CD4-positive, alpha-beta T cell treated with Interleukin-12 subunit alpha and Interleukin-12 subunit beta, for 1 hour (primary cell): ENCODE data around the gene RAB5IF.
A peak's percentile ranks its signal among the peaks of the same experiment; 100 is the strongest.
"Not testable (repeated sequence)": the region's sequence is repeated elsewhere in the genome, so short reads cannot be mapped to it uniquely, and the experiment has no call there.

ENCODE experiments used
- DNase-seq: peaks from one replicate; pipeline ENCODE4 v3.0.0-alpha.2; 2020

Gene RAB5IF

DNA sequence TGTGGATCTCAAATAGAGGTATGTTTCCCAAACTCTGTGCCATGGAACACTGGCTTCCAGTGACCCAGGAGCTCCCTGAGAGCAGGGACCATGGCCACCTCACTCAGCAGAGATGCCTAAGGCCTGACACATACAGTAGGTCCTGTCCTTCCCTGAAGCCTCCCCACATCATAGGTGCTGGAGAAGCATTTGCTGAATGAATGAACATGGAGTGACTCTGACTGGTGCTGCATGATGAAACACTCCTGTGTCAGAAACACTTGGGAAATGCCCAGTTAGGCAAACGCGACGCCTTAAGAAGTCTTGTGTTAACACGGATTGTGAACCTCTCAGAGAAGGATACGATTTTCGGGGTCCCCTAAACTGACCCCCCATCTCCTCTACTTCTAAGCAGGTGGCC lies 26.1 kb downstream of the RAB5IF start:
- no peak for DNase-seq

DNA sequence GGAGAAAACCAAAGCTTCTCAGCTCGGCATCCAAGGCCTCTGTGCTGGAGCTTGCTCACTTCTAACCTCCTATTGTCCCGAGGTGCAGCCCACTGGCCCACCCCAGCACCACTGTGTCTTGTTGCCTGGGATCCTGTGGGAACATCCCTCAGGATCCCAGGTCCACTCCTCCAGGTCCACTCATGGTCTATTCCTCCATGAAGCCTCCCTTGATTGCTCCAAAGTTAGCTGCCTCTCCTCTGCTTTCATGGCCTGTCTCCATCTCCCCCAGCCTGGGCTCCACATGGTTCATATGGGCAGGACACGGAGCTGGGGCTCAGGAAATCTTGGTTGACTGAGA lies 26.5 kb downstream of the RAB5IF start:
- DNase-seq = no peak

DNA sequence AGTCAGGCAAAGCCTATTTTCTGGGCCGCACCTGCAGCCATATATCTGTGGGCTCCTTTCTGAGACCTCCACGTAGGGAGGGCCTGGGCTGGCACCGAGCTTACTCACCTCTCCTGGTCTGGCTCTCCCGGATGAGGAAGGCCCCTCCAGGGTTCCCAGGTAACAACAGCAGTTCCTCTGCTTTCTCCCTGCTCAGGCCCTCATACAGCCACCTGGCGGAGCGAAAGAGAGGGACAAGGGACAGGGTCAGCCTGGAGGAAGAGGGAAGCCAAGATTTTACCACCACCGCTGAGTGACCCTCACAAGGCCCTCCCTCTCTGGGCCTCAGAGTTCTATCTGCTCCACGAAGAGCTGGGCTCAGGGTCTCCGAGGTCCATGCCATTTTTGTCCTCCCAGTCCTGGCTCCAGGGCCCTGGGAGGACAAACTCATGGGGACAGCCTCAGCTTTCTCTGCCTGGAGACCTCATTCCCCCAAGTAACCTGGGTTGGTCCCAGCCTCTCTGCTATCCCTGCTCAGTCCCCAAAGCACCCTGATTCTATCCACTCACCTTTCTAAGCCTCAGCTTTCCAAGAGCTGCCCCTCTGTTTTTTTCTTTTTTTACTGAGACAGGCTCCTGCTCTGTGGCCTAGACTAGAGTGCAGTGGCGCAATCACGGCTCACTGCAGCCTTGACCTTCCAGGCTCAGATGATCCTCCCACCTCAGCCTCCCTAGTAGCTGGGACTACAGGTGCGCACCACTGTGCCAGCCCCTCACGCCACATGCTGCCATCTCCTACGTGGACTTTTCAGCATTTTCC lies 27.1 kb downstream of the RAB5IF start:
- no peak for DNase-seq

DNA sequence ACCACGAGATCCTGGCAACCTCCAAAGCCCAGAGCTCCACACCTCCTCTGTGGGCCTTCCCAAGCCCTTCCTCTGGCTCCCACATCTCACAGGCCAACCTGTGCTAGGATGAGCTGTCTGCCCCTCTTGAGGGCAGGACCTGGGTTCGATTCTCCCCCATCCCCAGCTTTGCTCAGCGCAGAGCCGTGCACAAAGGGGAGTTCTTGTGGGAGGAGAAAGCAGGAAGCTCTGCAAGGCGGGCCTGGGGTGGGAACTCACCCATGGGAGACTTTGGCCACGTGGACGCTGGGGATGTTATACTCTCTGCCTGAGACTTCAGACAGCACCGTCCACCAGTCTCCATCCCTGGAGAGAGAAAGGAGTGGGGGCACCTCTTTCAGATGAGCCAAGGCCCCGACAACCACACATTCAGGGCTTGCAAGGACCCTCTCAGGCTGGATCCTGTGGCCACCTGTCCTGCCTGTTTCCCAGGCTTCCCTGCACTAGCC lies 27.8 kb downstream of the RAB5IF start:
- no peak for DNase-seq

DNA sequence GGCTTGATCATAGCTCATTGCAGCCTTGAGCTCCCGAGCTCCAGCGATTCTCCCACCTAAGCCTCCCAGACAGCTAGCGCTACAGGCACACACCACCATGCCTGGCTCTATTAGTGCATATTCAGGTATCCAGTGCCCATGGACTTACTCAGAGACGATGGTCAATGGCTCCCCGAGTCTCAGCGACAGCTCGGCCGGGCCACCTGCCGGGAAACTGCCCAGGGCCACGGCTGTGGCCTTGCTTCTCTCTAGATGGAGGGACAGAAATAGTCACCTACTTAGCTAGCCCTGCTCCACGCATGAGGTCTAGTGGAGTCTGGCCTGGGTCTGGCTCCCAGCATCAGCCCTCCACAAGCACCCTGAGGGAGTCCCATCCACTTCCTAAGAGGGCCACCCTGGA lies 28.8 kb downstream of the RAB5IF start:
- DNase-seq = no peak

DNA sequence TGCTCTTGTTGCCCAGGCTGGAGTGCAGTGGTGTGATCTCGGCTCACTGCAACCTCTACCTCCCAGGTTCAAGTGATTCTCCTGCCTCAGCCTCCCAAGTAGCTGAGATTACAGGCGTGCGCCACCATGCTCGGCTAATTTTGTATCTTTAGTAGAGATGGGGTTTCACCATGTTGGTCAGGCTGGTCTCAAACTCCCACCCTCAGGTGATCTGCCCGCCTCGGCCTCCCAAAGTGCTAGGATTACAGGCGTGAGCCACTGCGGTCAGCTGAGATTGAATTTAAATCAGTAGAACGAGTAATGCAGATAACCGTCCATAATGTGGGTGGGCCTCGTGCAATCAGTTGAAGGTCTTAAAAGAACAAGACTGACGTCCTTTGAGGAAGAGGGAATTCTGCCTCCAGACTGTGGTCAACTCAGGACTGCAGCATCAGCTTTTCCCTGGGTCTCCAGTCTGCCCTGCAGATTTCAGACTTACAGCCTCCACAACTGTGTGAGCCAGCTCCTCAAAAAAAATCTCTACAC lies 33.4 kb downstream of the RAB5IF start:
- DNase-seq = not testable (repeated sequence)

DNA sequence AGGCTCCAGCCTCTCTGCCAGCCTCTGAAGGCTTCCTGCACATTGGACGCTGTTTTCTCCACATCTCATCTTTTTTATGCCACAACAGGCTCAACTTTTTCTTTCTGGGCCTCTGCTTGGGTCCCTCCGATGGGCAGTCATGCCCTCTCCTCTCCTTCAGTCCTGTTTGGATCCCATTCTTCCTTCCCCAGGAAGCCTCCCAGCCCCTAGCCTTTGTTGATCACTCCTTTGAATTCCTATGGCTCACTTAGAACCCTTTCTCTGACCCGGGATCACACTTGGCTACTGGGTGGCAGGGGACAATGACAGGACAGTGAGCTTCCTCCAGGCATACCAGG lies 35.9 kb downstream of the RAB5IF start:
- no peak for DNase-seq

DNA sequence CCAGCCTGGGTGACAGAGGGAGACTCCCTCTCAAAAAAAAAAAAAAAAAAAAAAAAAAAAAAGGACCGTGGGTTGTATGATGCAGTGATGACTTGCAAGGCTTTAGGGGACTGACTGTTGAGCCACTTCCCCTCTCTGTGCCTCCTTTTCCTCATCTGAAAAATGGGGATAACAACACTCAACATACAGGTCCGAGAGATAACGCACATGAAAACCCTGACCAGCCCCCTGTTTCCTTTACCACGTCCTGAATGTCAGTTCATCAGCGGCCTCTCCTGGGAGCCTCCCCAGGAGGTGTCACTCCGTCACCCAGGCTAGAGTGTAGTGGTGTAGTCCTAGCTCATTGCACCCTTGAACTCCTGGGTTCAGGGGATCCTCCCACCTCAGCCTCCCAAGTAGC lies 36.6 kb downstream of the RAB5IF start:
- no peak for DNase-seq

DNA sequence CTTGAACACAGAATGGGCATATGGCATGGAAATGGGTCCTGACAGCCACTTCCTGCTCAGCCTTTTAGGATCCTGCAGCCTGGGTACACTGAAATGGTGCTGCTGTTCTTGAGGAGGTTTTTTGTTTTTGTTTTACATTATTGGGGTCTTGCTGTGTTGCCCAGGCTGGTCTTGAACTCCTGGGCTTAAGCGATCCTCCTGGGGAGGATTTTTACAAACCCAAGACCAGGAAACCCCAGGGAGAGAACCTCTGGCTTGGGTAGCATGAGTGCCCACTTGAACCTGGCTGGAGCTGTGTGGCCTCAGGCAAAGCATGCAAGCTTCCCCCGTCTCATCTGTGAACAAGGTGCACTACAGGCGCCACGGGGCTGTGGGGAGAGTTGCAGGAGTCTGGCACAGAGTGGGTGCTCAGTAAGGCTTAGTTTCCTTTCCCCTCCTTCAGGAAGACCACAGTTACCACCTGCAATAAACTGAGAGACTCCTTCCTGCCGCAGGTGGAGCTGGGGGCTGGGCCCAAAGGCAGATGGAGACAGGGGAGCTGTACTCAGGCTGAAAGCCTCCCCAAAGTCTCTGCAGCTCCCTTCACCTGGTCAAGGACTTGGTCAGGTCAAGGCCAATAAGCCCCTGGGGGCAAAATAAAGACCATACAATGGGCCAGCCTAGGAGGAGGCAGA lies 38.6 kb downstream of the RAB5IF start:
- peak; percentile 69 for DNase-seq

DNA sequence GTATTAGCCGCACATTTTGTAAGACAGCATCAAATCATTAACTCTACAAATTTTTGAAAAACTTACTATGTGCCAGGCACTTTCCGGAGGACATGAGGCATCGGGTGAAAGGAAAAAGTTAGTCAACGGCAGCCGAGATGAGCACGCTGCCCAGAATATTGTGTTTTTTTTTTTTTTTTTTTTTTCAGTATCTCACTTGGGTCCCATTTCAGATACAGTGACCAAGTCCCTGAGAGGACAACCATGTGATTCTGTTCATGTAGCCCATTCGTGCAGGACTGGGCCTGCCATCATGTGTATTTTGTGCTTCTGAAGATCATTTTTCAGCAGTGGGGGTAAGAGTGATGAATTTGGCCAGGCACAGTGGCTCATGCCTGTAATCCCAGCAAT lies 39.1 kb downstream of the RAB5IF start:
- DNase-seq = no peak

DNA sequence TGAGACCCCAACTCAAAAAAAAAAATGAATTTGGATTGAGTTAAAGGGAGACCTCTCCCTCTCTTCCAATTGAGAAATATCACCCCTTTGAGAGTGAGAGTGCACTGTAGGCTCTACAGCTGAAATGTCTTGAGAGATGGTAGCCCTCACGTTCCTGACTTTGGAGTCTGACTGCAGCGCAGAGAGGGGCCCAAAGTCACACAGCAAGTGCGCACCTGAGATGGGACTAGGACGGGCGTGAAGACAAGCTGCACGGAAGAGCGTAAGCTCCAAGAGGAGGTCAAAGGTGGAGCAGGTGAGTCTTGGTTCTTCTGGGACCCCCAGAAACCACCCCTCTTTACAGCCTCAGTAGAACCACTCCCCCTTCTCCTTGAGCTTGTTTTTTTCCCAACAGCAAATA lies 39.8 kb downstream of the RAB5IF start:
- no peak for DNase-seq

DNA sequence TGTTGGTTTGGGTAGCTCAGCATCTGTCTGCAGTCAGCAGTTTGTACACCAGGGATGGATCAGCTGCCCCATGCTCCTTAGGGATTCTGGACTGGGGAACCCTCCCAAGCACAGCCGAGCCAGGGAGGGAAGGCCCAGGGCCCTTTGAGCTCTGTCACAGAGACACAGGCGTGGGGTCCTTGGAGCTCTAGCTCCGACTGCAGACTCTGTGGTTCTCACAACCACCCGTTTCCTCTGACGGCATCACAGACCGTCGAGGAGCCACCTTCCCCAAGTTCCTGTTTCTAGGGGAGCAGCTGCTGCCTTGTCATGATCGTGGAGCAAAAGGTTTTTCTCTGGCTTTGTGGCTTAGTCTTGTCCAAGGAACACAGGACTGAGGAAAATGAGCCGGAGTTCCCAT lies 40.4 kb downstream of the RAB5IF start, which contains the start of gene SLA2:
SLA2 (minus strand) TSS at position 199 of the 400 bp plus-strand sequence. CDS start 4,861 bp downstream, outside the sequence.
- DNase-seq = peak; percentile 69

DNA sequence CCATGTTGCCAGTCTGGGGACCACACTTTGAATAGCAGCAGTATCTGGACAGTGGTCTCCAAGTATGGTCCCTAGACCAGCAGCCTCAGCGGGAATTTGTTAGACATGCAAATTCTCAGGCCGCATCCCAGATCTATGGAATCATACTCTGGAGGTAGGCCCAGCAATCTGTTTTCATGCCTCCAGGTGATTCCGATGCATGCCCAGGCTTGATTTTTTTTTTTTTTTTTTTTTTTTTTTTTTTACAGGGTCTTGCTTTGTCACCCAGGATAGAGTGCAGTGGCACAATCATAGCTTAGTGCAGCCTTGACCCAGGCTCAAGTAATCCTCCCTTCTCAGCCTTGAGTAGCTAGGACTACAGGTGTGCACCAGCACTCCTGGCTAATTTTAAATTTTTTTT lies 41.1 kb downstream of the RAB5IF start:
- no peak for DNase-seq

DNA sequence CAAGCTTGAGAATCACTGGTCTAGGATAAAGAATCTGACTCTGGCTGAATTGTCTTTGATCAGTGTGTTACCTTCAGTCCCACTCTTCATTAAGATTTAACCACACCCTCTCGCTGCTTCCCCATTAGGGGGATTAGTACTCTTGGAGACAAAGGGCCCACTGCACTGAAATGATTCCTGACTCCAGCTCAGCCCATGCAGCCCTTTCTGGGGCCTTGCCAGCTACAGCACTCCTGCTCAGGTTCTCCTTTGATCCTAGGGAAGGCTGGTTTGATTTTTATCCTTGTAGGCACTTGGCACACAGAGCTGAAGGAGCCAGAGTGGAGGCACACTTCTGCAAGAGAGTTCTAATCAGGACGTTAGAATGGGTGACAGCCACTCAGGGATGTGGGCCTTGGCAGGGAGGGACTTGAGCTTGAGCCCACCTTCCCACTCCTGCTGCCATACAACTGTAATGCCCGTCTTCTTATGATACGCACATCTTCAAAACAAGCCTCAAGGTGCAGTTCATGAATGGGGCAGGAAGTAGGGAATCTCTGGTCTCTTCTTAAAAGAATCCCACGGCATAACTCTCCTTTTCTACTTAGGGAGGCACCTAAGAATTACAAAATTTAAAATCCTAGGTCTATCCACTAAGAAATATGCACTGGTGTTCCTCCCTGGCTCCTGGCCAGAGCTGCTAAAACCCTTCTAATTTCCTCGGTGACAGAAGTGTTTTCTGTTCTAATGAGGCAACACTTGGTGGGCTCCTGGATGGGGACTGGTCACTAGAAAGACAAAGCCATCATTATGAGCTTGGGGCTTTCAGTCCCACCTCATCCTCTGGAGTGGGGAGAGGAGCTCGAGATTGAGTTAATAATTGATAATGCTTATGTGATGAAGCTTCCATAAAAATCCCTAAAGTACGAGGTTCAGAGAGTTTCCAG lies 41.9 kb downstream of the RAB5IF start:
- no peak for DNase-seq

DNA sequence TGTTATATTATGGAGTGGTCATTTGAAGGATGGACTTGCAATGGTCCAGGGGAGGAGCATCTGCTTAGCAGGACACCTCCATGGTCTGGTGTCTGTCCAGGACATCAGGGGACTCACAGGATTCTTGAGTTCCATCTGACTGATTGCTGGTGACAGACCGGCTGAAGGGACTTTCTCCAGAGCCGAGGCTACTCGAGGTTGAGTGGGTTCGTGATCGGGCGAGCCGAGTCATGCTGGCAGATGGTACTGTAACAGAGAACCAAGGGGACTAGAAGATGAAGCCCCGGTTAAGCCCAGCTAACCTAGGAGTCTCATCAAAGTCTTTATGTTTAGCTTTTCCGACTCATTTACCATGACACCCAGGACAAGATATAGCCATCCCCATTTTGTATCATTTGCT lies 47.9 kb downstream of the RAB5IF start:
- DNase-seq = no peak

DNA sequence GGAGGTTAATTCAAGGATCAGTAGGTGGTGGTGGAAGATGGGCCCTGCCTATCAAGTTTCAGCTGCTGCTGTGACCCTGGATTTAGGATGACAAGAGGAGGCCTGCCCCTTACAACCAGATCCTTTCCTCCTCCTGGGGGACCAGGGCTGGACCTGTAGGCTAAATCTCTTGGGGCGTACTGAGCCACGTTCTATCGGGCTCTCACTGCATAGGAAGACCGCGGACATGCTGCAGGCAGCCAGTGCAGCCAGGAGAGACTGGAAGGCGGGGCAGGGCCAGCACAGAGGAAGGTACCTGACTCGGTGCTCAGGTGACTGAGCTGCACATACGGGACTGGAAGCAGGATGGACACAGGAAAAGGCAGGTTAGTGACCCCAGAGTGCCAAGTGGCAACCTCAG lies 48.9 kb downstream of the RAB5IF start:
- no peak for DNase-seq

DNA sequence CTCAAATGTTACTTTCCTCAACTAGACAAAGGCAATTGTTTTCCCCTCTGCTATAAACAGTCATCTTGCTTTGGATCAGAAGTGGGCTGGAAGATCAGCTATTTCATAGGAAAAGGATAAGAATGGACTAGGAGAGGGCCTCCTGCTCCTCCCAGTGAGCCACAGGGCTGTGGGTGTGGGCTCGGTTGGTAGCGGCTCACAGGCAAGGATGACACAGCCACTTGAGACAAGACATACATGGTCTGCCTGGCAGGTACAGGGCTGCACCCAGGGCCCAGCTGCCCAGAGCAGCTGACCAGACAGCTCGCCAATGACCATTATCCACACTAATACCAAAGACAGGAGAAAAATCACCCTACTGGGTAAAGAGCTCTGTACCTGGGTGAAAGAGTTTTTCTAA lies 49.4 kb downstream of the RAB5IF start:
- DNase-seq = no peak

DNA sequence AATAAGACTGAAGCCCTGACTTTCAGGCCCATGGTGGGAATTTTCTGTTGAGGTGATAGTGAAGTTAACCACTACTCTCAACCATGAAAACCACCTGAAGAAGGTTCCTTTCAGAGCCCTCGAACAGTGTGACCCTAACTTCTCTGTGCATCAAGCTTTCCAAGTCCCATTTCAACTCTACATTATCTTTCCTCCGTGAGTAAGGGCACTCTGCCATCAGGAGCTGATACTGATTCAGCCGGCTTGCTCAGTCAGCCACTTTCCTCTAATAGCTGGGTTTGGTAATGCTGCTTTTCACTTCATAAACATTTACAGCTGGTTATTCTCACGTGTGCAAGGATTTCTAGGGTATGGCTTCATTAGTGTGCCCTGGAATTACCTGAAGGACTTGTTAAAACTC lies 51.2 kb downstream of the RAB5IF start:
- no peak for DNase-seq

DNA sequence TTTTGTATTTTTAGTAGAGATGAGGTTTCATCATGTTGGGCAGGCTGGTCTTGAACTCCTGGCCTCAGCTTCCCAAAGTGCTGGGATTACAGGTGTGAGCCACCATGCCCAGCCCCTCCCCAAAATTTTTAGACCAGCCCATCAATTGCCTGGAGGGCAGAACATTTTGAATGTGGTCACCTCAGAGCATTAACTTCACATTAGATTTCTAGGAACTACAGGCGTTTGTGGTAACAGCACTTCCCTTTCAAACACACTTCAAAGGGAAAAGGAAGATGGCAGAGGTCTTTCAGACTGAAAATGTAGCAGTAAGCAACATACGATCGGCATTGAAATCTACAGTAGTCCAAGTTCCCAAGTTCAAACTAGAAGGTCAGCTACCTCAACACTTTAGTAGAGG lies 52.7 kb downstream of the RAB5IF start:
- peak; percentile 45 for DNase-seq
